Motor neuron (in vitro differentiated cells): ENCODE data around the gene TRAPPC14. TPM values are rescaled to one million over a fixed set of nuclear protein-coding genes. Genes with fewer than 3 reads are reported as not detected.
"Not testable (repeated sequence)": the region's sequence is repeated elsewhere in the genome, so short reads cannot be mapped to it uniquely, and the experiment has no call there.

Experiments used
- ATAC-seq, 8 experiments: fragments of 200-7000 bp; cut with Tn5 transposase; replicated peaks in 6 of 8; 2 replicates each; pipeline ENCODE4 v1.8.0; 2021; ENCODE audit warnings: mild to moderate bottlenecking in 8 of 8, moderate library complexity in 8 of 8
- H3K27ac ChIP-seq, 2 donors: fragments of 250-450 bp; sonication (Bioruptor Pico); 2 replicates each; pipeline ENCODE4 v1.9.0; 2021; ENCODE audit warnings: antibody characterized with exemption in 2 of 2, mild to moderate bottlenecking in 2 of 2, moderate library complexity in 1 of 2
- H3K4me1 ChIP-seq, 2 donors: fragments of 250-450 bp; sonication (Bioruptor Pico); replicated peaks in 1 of 2; 2 replicates each; pipeline ENCODE4 v1.6.1; 2021; ENCODE audit warnings: antibody characterized with exemption in 2 of 2, mild to moderate bottlenecking in 2 of 2, moderate library complexity in 1 of 2
- H3K4me3 ChIP-seq, 5 donors: fragments of 250-450 bp; sonication (Bioruptor Pico); 2 replicates each; pipeline ENCODE4 v1.9.0; 2021; ENCODE audit warnings: antibody characterized with exemption in 5 of 5, mild to moderate bottlenecking in 5 of 5, moderate library complexity in 4 of 5
- WGBS, 10 experiments: fragments of 450-650 bp; shearing (Covaris generic); methylation state at CpG; one replicate each; pipeline ENCODE4 v1.0.0; 2022; 5-methylcytosine and 5-hydroxymethylcytosine counted together
- in situ Hi-C, 9 experiments: fragments of 400-800 bp; cut with MboI; loops; one replicate each; pipeline ENCODE4 v1.15.0; 2021; ENCODE audit warnings: low sequenced_read_pairs in 9 of 9, low pct_unique_long_range_greater_than_20kb in 2 of 9; ENCODE audit not compliant: unreplicated experiment in 9 of 9
- total RNA-seq, 8 experiments: library from RNA; unstranded; fragments of 300-600 nt; gene quantifications; 2 replicates each; pipeline versions ENCODE4 v1.2.3 to v1.2.4, GENCODE V29; 2022

TRAPPC14 gene
- total RNA-seq, 8 experiments from 2014 or later, result 9.5 to 24.7 (median 17.9) TPM

- Histone ChIP-seq H3K4me1 (peaks cover 6 to 10% of the 10 kb centered on the region in 2 donors), H3K27ac (no peak overlapping the region), H3K4me3 (no peak overlapping the region)
- 80 to 100% (median 91%) methylated on average over 1 to 13 of the region's 16 CpGs; no CpG with 5 or more reads in 4 of the 10 experiments for WGBS, 10 experiments
- ATAC-seq, result no peak
- in situ Hi-C loops, result no loop called here
Observed at GRCh38 chr7:100156331-100157068, 2.0 kb downstream of the TRAPPC14 start.

- no peak for ATAC-seq
- Histone ChIP-seq H3K27ac (no peak overlapping the region), H3K4me3 (no peak overlapping the region), H3K4me1 (peaks cover 6 to 10% of the 10 kb centered on the region in 2 donors)
- in situ Hi-C loops, result no loop called here
- WGBS, 10 experiments, result 83 to 99% (median 90%) methylated on average over 2 to 15 of the region's 20 CpGs; no CpG with 5 or more reads in 2 of the 10 experiments
Observed at GRCh38 chr7:100155553-100156317, 2.8 kb downstream of the TRAPPC14 start.

DNA sequence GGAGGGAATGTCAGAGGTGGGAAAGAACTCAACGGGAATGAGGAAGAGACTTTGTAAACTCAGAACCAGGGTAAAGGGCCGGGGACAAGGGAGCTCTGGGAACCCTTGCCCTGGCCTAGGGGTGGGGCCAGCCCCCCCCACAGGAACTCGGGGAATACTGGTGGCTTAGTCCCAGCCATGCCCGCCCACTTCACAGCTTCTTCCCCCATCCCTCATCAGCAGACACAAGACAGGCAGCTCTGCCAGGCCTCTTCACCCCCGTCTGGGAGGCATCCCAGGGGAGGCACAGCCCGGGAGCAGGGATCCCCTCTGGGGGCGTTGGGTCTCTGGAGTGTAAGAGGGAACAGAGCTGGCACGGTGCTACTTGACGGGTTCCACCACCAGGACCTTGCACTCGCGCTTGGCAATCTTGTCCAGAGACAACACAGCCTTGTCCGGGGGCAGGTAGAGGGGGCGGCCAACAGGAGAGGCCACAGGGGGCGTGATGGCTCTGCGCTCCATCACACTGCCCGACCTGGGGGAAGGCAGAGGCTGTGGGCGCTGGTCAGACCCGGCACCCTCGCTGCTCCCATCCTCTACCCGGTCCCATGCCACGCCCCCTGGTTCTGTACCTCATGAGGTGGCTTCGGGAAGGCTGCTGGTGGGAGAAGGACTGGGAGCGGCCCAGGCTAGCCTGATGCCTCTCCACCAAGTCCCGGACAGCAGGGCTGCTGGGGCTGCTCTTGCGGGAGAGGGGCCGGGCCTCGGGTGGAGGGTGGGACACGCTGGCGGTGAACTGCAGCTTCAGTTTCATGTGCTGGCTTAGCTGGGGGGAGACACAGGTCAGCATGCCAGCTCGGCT, 3.7 kb downstream of the TRAPPC14 start:
- H3K4me3 ChIP-seq, result no peak overlapping the region
- no peak for ATAC-seq
- H3K27ac ChIP-seq, result no peak overlapping the region
- 40 to 81% (median 59%) methylated on average over 1 to 9 of the region's 30 CpGs; no CpG with 5 or more reads in 6 of the 10 experiments for WGBS, 10 experiments
- H3K4me1 ChIP-seq, result peaks cover 7 to 12% of the 10 kb centered on the region in 2 donors
- in situ Hi-C loops, result no loop called here

- ATAC-seq, result no peak
- in situ Hi-C loops, result no loop called here
- Histone ChIP-seq H3K4me3 (no peak overlapping the region), H3K4me1 (peaks cover 10 to 16% of the 10 kb centered on the region in 2 donors), H3K27ac (no peak overlapping the region)
- WGBS, 10 experiments, result 80 to 100% (median 94%) methylated on average over 1 to 3 of the region's 16 CpGs; no CpG with 5 or more reads in 4 of the 10 experiments
Observed at GRCh38 chr7:100153708-100154535, 4.6 kb downstream of the TRAPPC14 start.

GRCh38 chr7:100152937-100153666, 5.4 kb downstream of the TRAPPC14 start:
- WGBS, 10 experiments, result 60 to 100% (median 88%) methylated on average over 1 to 11 of the region's 18 CpGs; no CpG with 5 or more reads in 2 of the 10 experiments
- Histone ChIP-seq H3K4me3 (no peak overlapping the region), H3K4me1 (peaks cover 12 to 18% of the 10 kb centered on the region in 2 donors), H3K27ac (no peak overlapping the region)
- no peak for ATAC-seq
- in situ Hi-C loops, result no loop called here

DNA sequence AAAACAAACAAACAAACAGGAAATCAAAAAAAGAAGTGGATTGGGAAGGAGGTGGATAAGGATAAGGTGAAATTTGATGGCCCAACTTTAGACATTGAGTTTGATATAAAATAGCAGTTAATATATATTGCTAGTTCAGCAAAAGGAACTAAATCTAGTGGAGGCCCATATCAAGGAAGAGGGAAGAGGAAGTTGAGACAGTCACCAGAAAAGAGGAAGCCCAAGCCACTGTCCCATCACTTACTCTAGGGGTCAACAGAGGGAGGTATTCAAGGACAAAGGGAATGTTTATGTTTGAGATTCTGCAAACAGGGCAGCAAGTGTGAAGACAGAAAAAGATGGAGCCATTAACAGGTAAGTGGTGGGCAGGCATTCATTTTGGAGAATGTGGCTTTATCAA, 6.1 kb downstream of the TRAPPC14 start:
- H3K4me1 ChIP-seq, result peaks cover 11 to 15% of the 10 kb centered on the region in 2 donors
- no peak for ATAC-seq
- H3K4me3 ChIP-seq, result no peak overlapping the region
- H3K27ac ChIP-seq, result no peak overlapping the region
- in situ Hi-C loops, result no loop called here

GRCh38 chr7:100148559-100149328, 9.8 kb downstream of the TRAPPC14 start, which contains the start of gene LAMTOR4:
Gene LAMTOR4 (plus strand): TSS chr7:100148918. CDS start chr7:100148973, 55 bp downstream.
- Histone ChIP-seq H3K4me1 (peaks cover 7 to 9% of the 10 kb centered on the region in 2 donors), H3K27ac (peak within 1 kb of the TSS; percentile 78 to 80), H3K4me3 (peak within 1 kb of the TSS; percentile 68 to 90 (median 73))
- WGBS, 10 experiments, result 0 to 1% (median 0%) methylated on average over 1 to 14 of the region's 46 CpGs; no CpG with 5 or more reads in 6 of the 10 experiments
- ATAC-seq, result peak; percentile 97 to 98 (median 98)
- in situ Hi-C loops, result loop anchor here in 1 of 9 experiments (10.0 kb wide), 1 partner anchor 66 kb away; the partner anchor contains the start of gene PVRIG

- in situ Hi-C loops, result loop anchor here in 1 of 9 experiments (10.0 kb wide), 1 partner anchor 67 kb away; the partner anchor contains the start of gene PVRIG
- peak in 1 of 8 experiments; percentile 6 for ATAC-seq
- Histone ChIP-seq H3K27ac (peak overlapping the region; percentile 63 to 74), H3K4me1 (peaks cover 7 to 9% of the 10 kb centered on the region in 2 donors), H3K4me3 (peak overlapping the region; percentile 20 to 78 (median 29))
- WGBS, 10 experiments, result 6 to 100% (median 59%) methylated on average over 2 to 14 of the region's 14 CpGs; no CpG with 5 or more reads in 2 of the 10 experiments
Observed at GRCh38 chr7:100148225-100148558, 10.3 kb downstream of the TRAPPC14 start.

DNA sequence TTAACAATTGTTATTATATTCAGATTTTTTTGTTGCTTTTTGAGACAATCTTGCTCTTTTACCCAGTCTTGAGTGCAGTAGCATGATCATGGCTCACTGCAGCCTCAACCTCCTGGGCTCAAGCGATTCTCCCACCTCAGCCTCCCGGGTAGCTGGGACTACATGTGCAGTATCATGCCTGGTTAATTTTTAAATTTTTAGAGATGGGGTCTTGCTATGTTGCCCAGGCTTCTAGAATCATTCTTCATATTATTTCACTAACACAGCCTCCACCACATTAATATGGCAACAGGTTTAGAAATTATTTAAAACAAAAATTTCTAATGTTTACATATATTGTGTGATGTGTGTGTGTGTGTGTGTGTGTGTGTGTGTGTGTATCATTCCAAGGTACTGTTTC, 11.2 kb downstream of the TRAPPC14 start:
- in situ Hi-C loops, result loop anchor here in 1 of 9 experiments (10.0 kb wide), 1 partner anchor 68 kb away; the partner anchor contains the start of gene PVRIG
- ATAC-seq, result no peak
- H3K27ac ChIP-seq, result no peak overlapping the region
- 70 to 100% (median 100%) methylated on average over 2 of the region's 2 CpGs; no CpG with 5 or more reads in 5 of the 10 experiments for WGBS, 10 experiments
- peaks cover 7 to 9% of the 10 kb centered on the region in 2 donors for H3K4me1 ChIP-seq
- H3K4me3 ChIP-seq, result no peak overlapping the region

DNA sequence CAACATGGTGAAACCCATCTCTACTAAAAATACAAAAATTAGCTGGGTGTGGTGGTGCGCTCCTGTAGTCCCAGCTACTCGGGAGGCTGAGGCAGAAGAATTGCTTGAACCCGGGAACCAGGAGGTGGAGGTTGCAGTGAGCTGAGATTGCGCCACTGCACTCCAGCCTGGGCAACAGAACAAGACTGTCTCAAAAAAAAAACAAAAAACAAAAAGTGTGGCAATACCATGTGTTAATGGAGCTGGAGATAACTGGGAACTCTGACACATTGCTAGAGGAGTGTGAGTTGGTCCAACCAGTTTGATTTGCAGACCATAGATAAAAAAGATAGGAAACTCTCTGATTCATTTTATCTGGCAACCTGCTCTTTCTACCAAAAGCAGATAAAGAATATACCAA, 12.2 kb downstream of the TRAPPC14 start:
- not testable (repeated sequence) for ATAC-seq, H3K4me3 ChIP-seq, H3K4me1 ChIP-seq, H3K27ac ChIP-seq
- WGBS, 10 experiments, result 52 to 100% (median 88%) methylated on average over 1 to 4 of the region's 4 CpGs; no CpG with 5 or more reads in 4 of the 10 experiments
- in situ Hi-C loops, result loop anchor here in 1 of 9 experiments (10.0 kb wide), 1 partner anchor 68 kb away; the partner anchor contains the start of gene PVRIG
